ENCODE data around the gene ETAA1. TPM values are rescaled to one million over a fixed set of nuclear protein-coding genes. Genes with fewer than 3 reads are reported as not detected.

ETAA1 gene
- total and polyA plus RNA-seq, 2 of the 8 experiments (the other 6 are each of a cell fraction or from before 2014, with no cell fraction given) = 5.9 to 27.1 TPM

- TF ChIP-seq, protein P1, sequence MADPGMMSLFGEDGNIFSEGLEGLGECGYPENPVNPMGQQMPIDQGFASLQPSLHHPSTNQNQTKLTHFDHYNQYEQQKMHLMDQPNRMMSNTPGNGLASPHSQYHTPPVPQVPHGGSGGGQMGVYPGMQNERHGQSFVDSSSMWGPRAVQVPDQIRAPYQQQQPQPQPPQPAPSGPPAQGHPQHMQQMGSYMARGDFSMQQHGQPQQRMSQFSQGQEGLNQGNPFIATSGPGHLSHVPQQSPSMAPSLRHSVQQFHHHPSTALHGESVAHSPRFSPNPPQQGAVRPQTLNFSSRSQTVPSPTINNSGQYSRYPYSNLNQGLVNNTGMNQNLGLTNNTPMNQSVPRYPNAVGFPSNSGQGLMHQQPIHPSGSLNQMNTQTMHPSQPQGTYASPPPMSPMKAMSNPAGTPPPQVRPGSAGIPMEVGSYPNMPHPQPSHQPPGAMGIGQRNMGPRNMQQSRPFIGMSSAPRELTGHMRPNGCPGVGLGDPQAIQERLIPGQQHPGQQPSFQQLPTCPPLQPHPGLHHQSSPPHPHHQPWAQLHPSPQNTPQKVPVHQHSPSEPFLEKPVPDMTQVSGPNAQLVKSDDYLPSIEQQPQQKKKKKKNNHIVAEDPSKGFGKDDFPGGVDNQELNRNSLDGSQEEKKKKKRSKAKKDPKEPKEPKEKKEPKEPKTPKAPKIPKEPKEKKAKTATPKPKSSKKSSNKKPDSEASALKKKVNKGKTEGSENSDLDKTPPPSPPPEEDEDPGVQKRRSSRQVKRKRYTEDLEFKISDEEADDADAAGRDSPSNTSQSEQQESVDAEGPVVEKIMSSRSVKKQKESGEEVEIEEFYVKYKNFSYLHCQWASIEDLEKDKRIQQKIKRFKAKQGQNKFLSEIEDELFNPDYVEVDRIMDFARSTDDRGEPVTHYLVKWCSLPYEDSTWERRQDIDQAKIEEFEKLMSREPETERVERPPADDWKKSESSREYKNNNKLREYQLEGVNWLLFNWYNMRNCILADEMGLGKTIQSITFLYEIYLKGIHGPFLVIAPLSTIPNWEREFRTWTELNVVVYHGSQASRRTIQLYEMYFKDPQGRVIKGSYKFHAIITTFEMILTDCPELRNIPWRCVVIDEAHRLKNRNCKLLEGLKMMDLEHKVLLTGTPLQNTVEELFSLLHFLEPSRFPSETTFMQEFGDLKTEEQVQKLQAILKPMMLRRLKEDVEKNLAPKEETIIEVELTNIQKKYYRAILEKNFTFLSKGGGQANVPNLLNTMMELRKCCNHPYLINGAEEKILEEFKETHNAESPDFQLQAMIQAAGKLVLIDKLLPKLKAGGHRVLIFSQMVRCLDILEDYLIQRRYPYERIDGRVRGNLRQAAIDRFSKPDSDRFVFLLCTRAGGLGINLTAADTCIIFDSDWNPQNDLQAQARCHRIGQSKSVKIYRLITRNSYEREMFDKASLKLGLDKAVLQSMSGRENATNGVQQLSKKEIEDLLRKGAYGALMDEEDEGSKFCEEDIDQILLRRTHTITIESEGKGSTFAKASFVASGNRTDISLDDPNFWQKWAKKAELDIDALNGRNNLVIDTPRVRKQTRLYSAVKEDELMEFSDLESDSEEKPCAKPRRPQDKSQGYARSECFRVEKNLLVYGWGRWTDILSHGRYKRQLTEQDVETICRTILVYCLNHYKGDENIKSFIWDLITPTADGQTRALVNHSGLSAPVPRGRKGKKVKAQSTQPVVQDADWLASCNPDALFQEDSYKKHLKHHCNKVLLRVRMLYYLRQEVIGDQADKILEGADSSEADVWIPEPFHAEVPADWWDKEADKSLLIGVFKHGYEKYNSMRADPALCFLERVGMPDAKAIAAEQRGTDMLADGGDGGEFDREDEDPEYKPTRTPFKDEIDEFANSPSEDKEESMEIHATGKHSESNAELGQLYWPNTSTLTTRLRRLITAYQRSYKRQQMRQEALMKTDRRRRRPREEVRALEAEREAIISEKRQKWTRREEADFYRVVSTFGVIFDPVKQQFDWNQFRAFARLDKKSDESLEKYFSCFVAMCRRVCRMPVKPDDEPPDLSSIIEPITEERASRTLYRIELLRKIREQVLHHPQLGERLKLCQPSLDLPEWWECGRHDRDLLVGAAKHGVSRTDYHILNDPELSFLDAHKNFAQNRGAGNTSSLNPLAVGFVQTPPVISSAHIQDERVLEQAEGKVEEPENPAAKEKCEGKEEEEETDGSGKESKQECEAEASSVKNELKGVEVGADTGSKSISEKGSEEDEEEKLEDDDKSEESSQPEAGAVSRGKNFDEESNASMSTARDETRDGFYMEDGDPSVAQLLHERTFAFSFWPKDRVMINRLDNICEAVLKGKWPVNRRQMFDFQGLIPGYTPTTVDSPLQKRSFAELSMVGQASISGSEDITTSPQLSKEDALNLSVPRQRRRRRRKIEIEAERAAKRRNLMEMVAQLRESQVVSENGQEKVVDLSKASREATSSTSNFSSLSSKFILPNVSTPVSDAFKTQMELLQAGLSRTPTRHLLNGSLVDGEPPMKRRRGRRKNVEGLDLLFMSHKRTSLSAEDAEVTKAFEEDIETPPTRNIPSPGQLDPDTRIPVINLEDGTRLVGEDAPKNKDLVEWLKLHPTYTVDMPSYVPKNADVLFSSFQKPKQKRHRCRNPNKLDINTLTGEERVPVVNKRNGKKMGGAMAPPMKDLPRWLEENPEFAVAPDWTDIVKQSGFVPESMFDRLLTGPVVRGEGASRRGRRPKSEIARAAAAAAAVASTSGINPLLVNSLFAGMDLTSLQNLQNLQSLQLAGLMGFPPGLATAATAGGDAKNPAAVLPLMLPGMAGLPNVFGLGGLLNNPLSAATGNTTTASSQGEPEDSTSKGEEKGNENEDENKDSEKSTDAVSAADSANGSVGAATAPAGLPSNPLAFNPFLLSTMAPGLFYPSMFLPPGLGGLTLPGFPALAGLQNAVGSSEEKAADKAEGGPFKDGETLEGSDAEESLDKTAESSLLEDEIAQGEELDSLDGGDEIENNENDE (IDR thresholded peaks at IDR 0.05; ENCODE audit: insufficient replicate concordance, low read length) = no peak
- TF ChIP-seq CBX8 (IDR thresholded peaks at IDR 0.05; ENCODE audit: borderline replicate concordance, low read depth, low read length) (no peak), JUN (IDR thresholded peaks at IDR 0.05; ENCODE audit: low read depth, low read length) (no peak), SRF (IDR thresholded peaks at IDR 0.05; ENCODE audit: low read depth, low read length) (no peak), KDM1A (IDR thresholded peaks at IDR 0.05; ENCODE audit: borderline replicate concordance, low read length) (no peak), CEBPB (IDR thresholded peaks at IDR 0.05; ENCODE audit: low read depth, low read length) (no peak), BCL11A (IDR thresholded peaks at IDR 0.05; ENCODE audit: low read depth in 2 of 2, low read length in 2 of 2) (no peak), POU5F1 (IDR thresholded peaks at IDR 0.05; ENCODE audit: low read depth, low read length) (no peak), EZH2 (IDR thresholded peaks at IDR 0.05; ENCODE audit: low read depth, low read length, severe bottlenecking) (no peak)
- TF ChIP-seq, protein P2, sequence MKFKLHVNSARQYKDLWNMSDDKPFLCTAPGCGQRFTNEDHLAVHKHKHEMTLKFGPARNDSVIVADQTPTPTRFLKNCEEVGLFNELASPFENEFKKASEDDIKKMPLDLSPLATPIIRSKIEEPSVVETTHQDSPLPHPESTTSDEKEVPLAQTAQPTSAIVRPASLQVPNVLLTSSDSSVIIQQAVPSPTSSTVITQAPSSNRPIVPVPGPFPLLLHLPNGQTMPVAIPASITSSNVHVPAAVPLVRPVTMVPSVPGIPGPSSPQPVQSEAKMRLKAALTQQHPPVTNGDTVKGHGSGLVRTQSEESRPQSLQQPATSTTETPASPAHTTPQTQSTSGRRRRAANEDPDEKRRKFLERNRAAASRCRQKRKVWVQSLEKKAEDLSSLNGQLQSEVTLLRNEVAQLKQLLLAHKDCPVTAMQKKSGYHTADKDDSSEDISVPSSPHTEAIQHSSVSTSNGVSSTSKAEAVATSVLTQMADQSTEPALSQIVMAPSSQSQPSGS (IDR thresholded peaks at IDR 0.05; ENCODE audit: low read length) = no peak
These were observed 49.4 kb downstream of the ETAA1 start (continued) for GRCh38 chr2:67446491-67446911.

Data from H1 (cell line).